T1000 (cell line): ENCODE results near the gene RNU6-9.
A peak's percentile ranks its signal among the peaks of the same experiment; 100 is the strongest.
"Not testable (repeated sequence)": the region's sequence is repeated elsewhere in the genome, so short reads cannot be mapped to it uniquely, and the experiment has no call there.

Experiments
- DNase-seq: peaks from one replicate; lab custom pipeline; 2025; ENCODE audit warnings: mixed read lengths; lab: John Stamatoyannopoulos, UW

RNU6-9 gene

GRCh38 chr19:878751-879561, 14.3 kb upstream of the RNU6-9 start:
- not testable (repeated sequence) for DNase-seq

GRCh38 chr19:879711-880438, 13.4 kb upstream of the RNU6-9 start:
- no peak for DNase-seq

GRCh38 chr19:881385-882071, 11.8 kb upstream of the RNU6-9 start:
- DNase-seq, result no peak

GRCh38 chr19:882871-883497, 10.3 kb upstream of the RNU6-9 start:
- no peak for DNase-seq

GRCh38 chr19:883661-884211, 9.5 kb upstream of the RNU6-9 start:
- DNase-seq, result peak; percentile 33

GRCh38 chr19:884420-885211, 8.7 kb upstream of the RNU6-9 start:
- no peak for DNase-seq

- no peak for DNase-seq
Observed at GRCh38 chr19:885536-886224, 7.6 kb upstream of the RNU6-9 start.

- DNase-seq, result no peak
Observed at GRCh38 chr19:887072-887471, 6.2 kb upstream of the RNU6-9 start.

- no peak for DNase-seq
Observed at GRCh38 chr19:887599-887998, 5.7 kb upstream of the RNU6-9 start.

- no peak for DNase-seq
Observed at GRCh38 chr19:888581-889385, 4.5 kb upstream of the RNU6-9 start.

- no peak for DNase-seq
Observed at GRCh38 chr19:889662-890295, 3.5 kb upstream of the RNU6-9 start.

- DNase-seq, result no peak
Observed at GRCh38 chr19:890831-891230, 2.5 kb upstream of the RNU6-9 start.

GRCh38 chr19:891421-892200, 1.7 kb upstream of the RNU6-9 start:
- DNase-seq, result not testable (repeated sequence)

- no peak for DNase-seq
Observed at GRCh38 chr19:892243-892893, 916 bp upstream of the RNU6-9 start.

GRCh38 chr19:896434-896833, 3.1 kb downstream of the RNU6-9 start:
- no peak for DNase-seq

- DNase-seq, result no peak
Observed at GRCh38 chr19:896999-897398, 3.7 kb downstream of the RNU6-9 start.

- DNase-seq, result no peak
Observed at GRCh38 chr19:897442-898039, 4.3 kb downstream of the RNU6-9 start.
